Stimulated activated CD4-positive, alpha-beta T cell treated with anti-CD3 and anti-CD28 coated beads, Interleukin-4, amount 100 ng/mL, for 4 hours (primary cell): ENCODE data around the gene SNX30.
A peak's percentile ranks its signal among the peaks of the same experiment; 100 is the strongest.
"Not testable (repeated sequence)": the region's sequence is repeated elsewhere in the genome, so short reads cannot be mapped to it uniquely, and the experiment has no call there.

Experiments used
- DNase-seq, 2 experiments: peaks; one replicate each; pipeline ENCODE4 v3.0.0-alpha.2; 2020

Gene SNX30

GRCh38 chr9:112750016-112750763, at the start of gene SNX30:
TSS of gene SNX30 (plus strand) at chr9:112750760. CDS start at chr9:112751002, 242 bp downstream.
- peak; percentile 70 to 75 for DNase-seq

- no peak for DNase-seq
These were observed 47.3 kb upstream of the SNX30 start for GRCh38 chr9:112703304-112703703.

- no peak for DNase-seq
These were observed 44.7 kb upstream of the SNX30 start for GRCh38 chr9:112705768-112706427.

- DNase-seq, result no peak
These were observed 39.4 kb upstream of the SNX30 start for GRCh38 chr9:112711050-112711689.

GRCh38 chr9:112712678-112713077, 37.9 kb upstream of the SNX30 start:
- no peak for DNase-seq

- peak; percentile 94 to 98 for DNase-seq
These were observed 32.8 kb upstream of the SNX30 start, which contains the start of gene INIP for GRCh38 chr9:112717661-112718331. TSS of gene INIP (minus strand) at chr9:112718117. CDS start at chr9:112716485, 1,632 bp downstream.

- no peak for DNase-seq
These were observed 31.3 kb upstream of the SNX30 start for GRCh38 chr9:112719241-112719691.

- DNase-seq, result no peak
These were observed 30.9 kb upstream of the SNX30 start for GRCh38 chr9:112719696-112720095.

GRCh38 chr9:112720113-112720780, 30.3 kb upstream of the SNX30 start:
- no peak for DNase-seq

GRCh38 chr9:112722749-112723148, 27.8 kb upstream of the SNX30 start:
- not testable (repeated sequence) for DNase-seq

- no peak for DNase-seq
These were observed 24.6 kb upstream of the SNX30 start for GRCh38 chr9:112725961-112726360.

GRCh38 chr9:112726428-112726827, 24.1 kb upstream of the SNX30 start:
- DNase-seq, result no peak

- DNase-seq, result no peak
These were observed 22.2 kb upstream of the SNX30 start for GRCh38 chr9:112728401-112728800.

- DNase-seq, result no peak
These were observed 18.6 kb upstream of the SNX30 start for GRCh38 chr9:112731971-112732370.

GRCh38 chr9:112734892-112735291, 15.7 kb upstream of the SNX30 start:
- DNase-seq, result no peak

- no peak for DNase-seq
These were observed 7.2 kb upstream of the SNX30 start for GRCh38 chr9:112743216-112743836.

- no peak for DNase-seq
These were observed 6.4 kb upstream of the SNX30 start for GRCh38 chr9:112744177-112744576.

GRCh38 chr9:112747094-112747493, 3.5 kb upstream of the SNX30 start:
- no peak for DNase-seq

GRCh38 chr9:112750764-112751055, 150 bp downstream of the SNX30 start:
- no peak for DNase-seq

GRCh38 chr9:112751056-112751795, 666 bp downstream of the SNX30 start:
- peak; percentile 5 to 27 for DNase-seq

- no peak for DNase-seq
These were observed 2.0 kb downstream of the SNX30 start for GRCh38 chr9:112752334-112753125.
